HG02870 (cell line): ENCODE data around the gene USF1.
"Not testable (repeated sequence)": the region's sequence is repeated elsewhere in the genome, so short reads cannot be mapped to it uniquely, and the experiment has no call there.

Source experiments
- ATAC-seq: cut with Tn5 transposase; IDR thresholded peaks from one replicate; pipeline ENCODE4 v1.9.1; 2021; ENCODE audit warnings: mild to moderate bottlenecking, moderate library complexity; ENCODE audit not compliant: unreplicated experiment

USF1 gene

GRCh38 chr1:160992036-160992435, 53.7 kb downstream of the USF1 start:
- ATAC-seq = not testable (repeated sequence)
